Fibroblast of peridontal ligament (primary cell): ENCODE measurements around the gene ZNF497.
"Not testable (repeated sequence)": the region's sequence is repeated elsewhere in the genome, so short reads cannot be mapped to it uniquely, and the experiment has no call there.

Experiments used
- DNase-seq: peaks from one replicate; pipeline ENCODE4 v3.0.0-alpha.2; 2010; ENCODE audit errors: extremely low read depth

The ZNF497 gene

GRCh38 chr19:58348080-58348479, 14.5 kb downstream of the ZNF497 start:
- DNase-seq, result not testable (repeated sequence)

DNA sequence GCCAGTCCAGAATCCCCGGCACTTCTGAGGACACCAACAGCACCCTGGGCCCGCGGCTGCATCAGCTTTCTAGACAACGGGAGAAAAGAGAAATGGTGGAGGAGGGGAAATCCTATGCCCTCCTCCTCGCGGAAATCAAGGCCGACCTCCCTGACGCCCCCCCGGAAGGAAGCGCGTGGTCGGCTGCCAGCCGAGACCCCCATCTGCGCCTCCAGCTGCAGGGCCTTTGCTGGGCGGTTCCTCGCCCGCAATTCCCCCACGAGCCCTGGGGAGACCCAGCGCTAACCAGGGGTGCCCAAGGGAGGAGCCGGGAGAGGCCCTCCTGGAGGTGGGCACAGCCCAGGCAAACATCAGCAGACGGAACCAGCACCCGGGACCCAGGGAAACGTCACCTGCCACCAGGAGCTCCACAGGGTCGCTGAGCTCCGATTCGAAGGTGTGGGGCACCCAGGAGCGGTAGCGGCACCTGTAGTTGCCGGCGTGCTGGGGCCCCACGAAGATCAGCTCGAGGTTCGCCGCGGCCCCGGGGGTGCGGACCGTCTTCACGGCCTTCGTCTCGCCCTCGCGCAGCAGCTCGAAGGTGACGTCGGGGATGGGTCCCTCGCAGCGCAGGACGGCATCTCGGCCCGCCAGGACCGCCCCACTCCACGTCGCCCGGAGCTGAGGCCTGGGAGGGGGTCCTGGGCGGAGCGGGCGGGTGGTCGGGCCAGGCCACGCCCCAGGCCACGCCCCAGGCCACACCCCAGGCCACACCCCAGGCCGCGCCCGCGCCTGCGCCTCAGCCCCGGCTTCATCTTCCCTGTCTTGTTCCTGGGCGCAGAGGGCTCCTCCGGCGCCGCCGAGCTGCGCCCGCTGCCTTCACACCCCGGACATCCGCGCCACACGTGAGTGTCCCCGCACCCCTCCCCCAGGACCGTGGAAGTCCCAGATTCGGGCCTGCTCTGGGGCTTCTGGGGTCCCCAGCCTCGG, 15.3 kb downstream of the ZNF497 start:
- DNase-seq, result peak; percentile 51

- no peak for DNase-seq
Measured at GRCh38 chr19:58345558-58345957, 17.0 kb downstream of the ZNF497 start.

- no peak for DNase-seq
Measured at GRCh38 chr19:58338825-58339558, 23.6 kb downstream of the ZNF497 start.

- DNase-seq, result no peak
Measured at GRCh38 chr19:58338336-58338735, 24.2 kb downstream of the ZNF497 start.

DNA sequence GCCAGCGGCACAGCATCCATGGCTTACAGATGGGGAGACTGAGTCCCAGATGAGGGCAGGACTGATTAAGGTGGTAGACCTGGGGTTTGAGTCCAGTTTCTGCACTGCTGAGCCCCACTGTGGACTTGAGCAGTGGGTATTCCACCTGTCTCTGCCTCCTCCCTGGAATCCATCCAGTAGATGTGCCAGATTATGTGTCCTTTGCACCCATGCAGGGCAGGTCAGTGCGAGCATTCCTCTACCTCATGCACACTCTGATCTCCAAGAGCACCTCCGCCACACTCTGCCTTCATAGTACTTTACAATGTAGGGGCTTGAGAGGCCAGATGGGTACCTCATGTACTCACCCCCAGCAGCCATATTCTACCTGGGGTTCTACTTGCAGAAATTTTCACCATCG, 25.7 kb downstream of the ZNF497 start:
- no peak for DNase-seq

- no peak for DNase-seq
Measured at GRCh38 chr19:58336216-58336615, 26.3 kb downstream of the ZNF497 start.

- no peak for DNase-seq
Measured at GRCh38 chr19:58335630-58336029, 26.9 kb downstream of the ZNF497 start.

- DNase-seq, result no peak
Measured at GRCh38 chr19:58334691-58335249, 27.8 kb downstream of the ZNF497 start.

- DNase-seq, result no peak
Measured at GRCh38 chr19:58332697-58333096, 29.9 kb downstream of the ZNF497 start.

GRCh38 chr19:58330458-58330857, 32.1 kb downstream of the ZNF497 start:
- DNase-seq, result peak; percentile 75

- no peak for DNase-seq
Measured at GRCh38 chr19:58328999-58329398, 33.6 kb downstream of the ZNF497 start.

- peak; percentile 94 for DNase-seq
Measured at GRCh38 chr19:58326914-58327726, 35.4 kb downstream of the ZNF497 start, which contains the start of gene ZSCAN22. TSS of gene ZSCAN22 (plus strand) at chr19:58326994. CDS start at chr19:58334803, 7,809 bp downstream.

DNA sequence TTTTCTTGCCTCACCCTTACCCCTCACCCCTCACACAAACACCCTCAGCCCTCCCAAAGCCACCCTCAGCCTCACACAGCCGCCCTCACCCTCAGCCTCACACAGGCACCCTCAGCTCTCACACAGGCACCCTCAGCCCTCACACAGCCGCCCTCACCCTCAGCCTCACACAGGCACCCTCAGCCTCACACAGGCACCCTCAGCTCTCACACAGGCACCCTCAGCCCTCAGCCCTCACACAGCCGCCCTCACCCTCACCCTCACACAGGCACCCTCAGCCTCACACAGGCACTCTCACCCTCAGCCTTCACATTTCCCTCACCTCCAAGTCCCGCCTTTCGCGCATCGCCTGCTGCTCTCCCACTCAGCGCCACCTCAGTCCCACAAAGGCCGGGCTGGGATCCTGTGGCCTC, 36.0 kb downstream of the ZNF497 start:
- no peak for DNase-seq

GRCh38 chr19:58325311-58326022, 37.1 kb downstream of the ZNF497 start:
- DNase-seq, result no peak

- no peak for DNase-seq
Measured at GRCh38 chr19:58319241-58319640, 43.3 kb downstream of the ZNF497 start.

DNA sequence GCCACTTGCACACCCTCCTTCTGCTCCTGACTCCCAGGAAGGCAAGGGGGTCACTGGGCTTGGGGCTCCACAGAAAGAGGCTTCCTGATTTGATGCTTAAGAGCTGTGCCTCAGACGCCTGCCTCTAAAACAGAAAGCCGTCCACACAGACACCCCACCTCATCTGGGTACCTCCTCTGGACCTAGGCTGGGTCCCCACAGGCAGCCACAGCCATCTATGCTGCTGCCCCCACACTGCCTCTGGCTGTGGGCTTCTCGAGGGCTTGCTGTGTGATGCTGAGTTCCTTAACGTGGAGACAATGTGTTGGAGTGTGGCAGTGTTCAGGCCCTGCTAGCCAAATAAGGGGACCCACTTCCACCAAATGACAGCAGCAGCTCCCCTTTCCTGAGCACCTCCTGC, 44.3 kb downstream of the ZNF497 start:
- DNase-seq, result no peak

GRCh38 chr19:58317476-58318072, 45.0 kb downstream of the ZNF497 start:
- peak; percentile 63 for DNase-seq

DNA sequence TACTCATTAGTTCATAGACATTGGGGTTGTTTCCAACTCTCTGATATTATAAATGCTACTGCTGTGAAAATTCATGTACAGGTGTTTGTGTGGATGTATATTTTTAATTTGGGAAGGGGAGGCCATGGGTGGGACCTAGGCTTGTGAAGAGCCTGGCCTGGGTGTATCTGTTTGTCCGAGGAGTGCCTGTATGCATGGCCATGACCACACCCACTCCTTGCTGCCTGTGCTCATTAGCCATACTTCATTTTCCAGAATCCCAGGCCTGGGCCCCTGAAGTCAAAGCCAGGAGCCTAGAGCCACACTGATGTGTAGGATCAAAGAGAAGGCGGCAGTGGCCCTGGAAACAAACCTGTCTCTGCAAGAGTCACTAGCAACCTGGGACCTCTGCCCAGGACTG, 47.0 kb downstream of the ZNF497 start:
- DNase-seq, result no peak

DNA sequence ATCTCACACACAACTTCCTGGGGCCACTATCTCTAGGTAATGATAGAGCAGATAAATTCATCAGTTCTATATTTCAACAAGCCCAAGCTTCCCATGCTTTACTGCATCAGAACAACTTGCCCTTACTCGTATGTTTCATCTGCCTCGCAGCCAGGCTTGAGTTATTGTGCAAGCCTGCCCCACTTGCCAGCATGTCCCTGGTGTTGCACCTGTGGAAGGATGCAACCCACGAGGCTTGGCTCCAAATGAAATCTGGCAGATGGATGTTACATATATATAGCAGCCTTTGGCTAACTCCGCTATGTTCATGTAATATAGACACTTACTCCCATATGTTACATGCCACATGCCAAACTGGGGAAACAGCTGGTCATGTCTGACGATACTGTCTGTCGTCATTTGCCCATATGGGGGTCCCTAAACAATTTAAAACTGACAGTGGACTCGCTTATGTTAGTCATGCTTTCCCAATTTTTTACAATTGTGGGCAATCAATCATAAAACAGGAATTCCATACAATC, 51.1 kb downstream of the ZNF497 start:
- DNase-seq, result no peak
